ENCODE measurements around the gene ZBTB7C.

GRCh38 chr18:48028696-48029095, 380.5 kb downstream of the ZBTB7C start:
- no peak for TF ChIP-seq CTCF (conservative IDR thresholded peaks at IDR 0.05; ENCODE audit: low read length)
- TF ChIP-seq EZH2phosphoT487 (IDR thresholded peaks at IDR 0.05; ENCODE audit: borderline replicate concordance): no peak

Data from Loucy (cell line).